HG03159 (cell line): ENCODE data around the gene DUSP8.

Experiments
- ATAC-seq: cut with Tn5 transposase; IDR thresholded peaks from one replicate; pipeline ENCODE4 v1.9.1; 2021; ENCODE audit warnings: mild to moderate bottlenecking, moderate library complexity; ENCODE audit not compliant: unreplicated experiment

Gene DUSP8

GRCh38 chr11:1504581-1505290 lies 67.3 kb downstream of the DUSP8 start:
- no peak for ATAC-seq

DNA sequence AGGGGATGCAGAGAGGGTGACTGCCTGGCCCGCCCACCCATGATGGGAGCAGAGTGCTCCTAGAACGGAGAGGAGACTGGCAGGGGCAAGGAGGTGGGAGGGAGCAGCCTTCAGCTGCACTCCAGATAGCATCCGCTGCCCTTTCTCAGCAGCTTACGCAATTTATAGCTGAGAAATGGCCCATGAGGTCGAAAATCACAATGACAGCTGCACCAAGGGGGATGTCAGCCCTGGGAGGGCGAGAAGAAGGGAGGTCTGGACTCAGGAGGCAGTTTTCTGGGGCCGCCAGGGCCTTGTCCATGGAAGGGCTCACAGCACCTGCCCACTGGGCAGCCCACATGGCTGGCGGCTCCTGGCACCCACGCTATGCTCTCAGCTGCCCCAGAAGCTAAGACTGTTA lies 67.9 kb downstream of the DUSP8 start:
- ATAC-seq: no peak
